Germinal center (tissue), 1 donor: Measurements from ENCODE around the gene CLDND1.

Experiments used
- DNase-seq: peaks from one replicate; pipeline ENCODE4 v3.0.0; 2012; ENCODE audit warnings: mixed read lengths, low spot score

The CLDND1 gene

DNA sequence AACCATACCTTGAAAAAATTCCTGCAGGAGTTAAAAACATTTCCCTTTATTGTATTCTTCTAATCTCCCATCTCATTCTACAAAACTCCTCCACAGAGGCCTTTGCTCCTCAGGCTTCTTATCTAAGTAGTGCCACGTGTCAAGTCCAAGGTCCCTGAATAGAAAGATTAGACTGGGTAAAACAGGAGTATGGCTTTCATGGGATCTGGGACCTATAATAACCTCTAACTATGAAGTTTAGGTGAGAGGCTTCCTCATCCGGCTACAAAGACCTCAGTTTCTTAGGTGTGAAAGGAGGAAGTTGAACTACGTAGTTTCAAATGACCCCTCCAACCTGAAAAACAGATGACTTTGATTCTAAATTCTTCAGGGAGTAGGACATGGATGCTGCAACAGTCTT, 29.1 kb upstream of the CLDND1 start:
- DNase-seq: no peak

- no peak for DNase-seq
Observed at GRCh38 chr3:98551236-98551635, 28.5 kb upstream of the CLDND1 start.

DNA sequence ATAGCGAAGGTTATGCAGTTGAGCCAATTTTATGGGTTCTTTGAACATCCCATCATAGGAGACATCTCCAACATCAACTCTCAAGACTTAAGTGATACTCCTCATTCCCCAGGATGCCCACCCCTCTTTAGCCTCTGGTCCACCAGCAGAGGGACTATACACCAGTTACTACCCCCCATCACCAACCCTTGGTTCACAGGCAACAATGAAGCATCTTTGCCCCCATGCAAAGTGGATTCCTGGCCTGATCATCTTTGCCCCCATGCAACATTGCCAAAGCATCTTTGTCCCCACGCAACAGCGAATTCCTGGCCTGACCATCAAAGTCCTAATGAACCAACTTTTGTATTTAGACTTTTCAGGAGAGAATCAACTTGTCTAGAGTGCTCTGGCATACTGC, 28.1 kb upstream of the CLDND1 start:
- no peak for DNase-seq

DNA sequence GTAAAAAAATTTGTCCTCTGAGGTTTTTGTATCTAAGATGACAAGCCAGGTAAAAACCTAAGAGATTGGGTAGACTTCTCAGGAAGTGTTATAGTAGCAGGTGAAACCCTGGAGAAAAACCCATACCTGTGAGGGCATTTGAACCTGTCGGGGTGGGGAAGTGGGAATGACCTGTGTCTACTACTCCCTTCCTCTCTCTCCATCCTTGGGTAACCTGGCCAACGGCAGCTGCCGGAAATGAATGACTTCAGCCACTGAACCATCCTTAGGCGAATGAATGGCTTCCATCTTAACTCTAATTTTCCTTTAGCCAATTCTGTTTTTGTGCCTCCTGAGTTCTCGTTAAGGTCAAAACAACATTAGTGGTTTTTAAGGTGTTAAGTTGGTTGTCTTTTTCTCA, 25.8 kb upstream of the CLDND1 start:
- no peak for DNase-seq

GRCh38 chr3:98545940-98546339, 23.2 kb upstream of the CLDND1 start:
- DNase-seq: no peak

DNA sequence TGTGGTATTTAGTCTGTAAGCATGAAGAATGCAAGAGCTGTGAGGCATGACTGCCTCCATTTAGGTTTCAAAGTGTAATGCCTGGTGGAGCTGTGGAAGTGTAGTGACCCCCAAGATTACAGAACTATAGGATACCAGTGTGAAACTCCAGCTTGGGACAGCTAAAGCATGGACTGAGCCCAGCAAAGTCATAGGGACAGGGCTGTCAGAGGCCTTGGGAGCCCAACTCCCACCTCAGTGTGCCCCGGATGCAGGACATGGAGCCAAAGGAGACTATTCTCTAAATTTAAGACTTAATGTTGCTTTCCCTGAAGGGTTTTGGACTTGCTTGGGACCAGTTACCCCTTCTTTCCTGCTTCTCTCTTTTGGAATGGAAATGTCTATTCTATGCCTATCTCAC, 19.9 kb upstream of the CLDND1 start:
- DNase-seq: no peak

GRCh38 chr3:98541695-98542094, 19.0 kb upstream of the CLDND1 start:
- DNase-seq: no peak

DNA sequence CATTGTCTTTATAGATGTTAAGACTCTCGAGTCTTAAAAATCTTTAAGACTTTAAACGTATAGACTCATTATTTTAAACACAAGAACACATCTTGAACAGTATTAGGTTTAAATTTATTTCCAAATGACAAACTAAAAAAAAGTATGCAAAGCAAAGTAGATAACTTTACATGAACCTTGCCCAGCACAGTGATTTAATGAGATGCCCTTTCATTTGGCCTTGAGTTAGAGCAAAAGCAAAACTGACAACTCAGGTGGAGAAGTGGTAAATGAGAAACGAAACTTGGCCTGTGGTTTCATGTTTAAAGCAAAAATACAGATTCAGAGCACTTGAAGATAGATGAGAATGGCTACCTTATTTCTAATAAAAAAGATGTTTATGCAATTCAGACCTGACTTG, 17.6 kb upstream of the CLDND1 start:
- DNase-seq: peak; percentile 52

DNA sequence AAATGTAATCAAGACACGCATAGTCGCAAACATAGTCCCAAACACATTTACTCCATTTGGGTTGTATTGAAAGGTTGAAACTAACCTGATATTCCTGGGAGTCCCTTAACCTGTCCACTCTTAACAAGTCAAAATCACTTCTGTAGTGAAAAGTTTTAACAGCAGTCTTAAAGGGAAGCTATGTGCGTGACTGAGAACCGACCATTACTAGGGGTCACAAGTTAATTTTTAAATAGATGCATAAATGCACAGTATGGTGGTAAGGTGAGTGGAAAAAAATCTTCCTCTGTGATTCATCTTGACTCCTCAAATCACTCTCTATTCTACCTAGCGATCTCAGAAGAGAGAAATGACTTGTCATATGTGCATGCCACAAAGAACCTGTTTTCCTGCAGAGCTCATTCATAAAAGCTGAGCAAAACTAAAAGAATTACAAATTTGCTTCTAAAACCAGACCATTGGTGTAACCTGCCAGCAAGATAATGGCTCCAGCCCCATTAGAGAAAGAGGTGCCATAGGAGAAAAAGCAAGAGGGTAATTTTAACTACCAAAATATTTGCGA, 13.8 kb upstream of the CLDND1 start:
- DNase-seq: no peak

GRCh38 chr3:98534734-98535133, 12.0 kb upstream of the CLDND1 start:
- no peak for DNase-seq

- no peak for DNase-seq
Observed at GRCh38 chr3:98534168-98534567, 11.5 kb upstream of the CLDND1 start.

- no peak for DNase-seq
Observed at GRCh38 chr3:98532709-98533571, 10.2 kb upstream of the CLDND1 start.

DNA sequence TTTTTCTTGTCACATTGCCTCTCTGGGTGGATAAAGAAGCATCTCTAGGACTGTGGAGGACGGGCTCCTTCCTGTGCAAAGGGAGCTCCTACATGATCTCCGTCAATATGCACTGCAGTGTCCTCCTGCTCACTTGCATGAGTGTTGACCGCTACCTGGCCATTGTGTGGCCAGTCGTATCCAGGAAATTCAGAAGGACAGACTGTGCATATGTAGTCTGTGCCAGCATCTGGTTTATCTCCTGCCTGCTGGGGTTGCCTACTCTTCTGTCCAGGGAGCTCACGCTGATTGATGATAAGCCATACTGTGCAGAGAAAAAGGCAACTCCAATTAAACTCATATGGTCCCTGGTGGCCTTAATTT, 9.6 kb upstream of the CLDND1 start:
- no peak for DNase-seq

- DNase-seq: no peak
Observed at GRCh38 chr3:98531622-98532274, 9.0 kb upstream of the CLDND1 start, which contains the start of gene GPR15. GPR15 (plus strand) TSS chr3:98531978; CDS start chr3:98532034, 56 bp downstream.

GRCh38 chr3:98530676-98531075, 8.0 kb upstream of the CLDND1 start:
- no peak for DNase-seq

- no peak for DNase-seq
Observed at GRCh38 chr3:98529856-98530459, 7.3 kb upstream of the CLDND1 start.

DNA sequence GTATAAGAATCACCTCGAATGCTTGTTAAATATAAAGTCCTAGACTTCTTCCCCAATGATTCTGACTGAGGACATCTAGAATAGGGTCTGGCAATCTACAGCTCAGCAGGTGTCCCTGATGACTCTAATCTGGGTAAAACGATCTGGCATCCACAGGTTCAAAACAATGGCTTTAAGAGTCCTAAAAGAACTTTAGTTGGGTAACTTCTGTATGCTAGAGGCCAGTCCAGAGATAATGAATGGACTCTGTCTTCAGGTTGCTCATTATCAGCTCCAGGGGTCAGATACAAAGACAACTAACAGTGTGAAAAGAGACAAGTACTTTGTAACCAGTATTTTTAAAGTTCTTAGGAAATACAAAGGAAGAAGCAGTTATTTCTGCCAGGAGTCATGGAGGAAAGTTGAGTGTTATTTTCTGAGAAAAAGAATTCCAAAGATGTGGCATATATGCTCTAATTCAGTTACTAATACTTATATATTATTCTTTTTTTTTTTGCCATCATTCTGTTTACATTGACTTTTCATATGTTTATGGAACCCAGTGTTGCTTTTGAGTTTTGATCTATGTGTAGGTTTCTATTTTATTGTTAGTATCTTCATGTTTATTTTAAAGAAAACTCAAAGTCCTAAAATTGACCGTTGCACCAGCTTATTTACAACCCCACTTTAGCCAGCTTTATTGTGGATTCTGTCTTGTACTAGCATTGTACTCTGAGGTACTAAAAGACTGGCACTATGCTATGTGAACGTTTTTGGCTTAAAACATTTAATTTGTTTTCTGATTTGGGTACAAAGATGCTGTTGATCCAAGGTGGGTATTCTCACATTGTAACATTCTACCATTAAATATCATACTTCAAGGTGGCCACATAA, 6.0 kb upstream of the CLDND1 start:
- no peak for DNase-seq

DNA sequence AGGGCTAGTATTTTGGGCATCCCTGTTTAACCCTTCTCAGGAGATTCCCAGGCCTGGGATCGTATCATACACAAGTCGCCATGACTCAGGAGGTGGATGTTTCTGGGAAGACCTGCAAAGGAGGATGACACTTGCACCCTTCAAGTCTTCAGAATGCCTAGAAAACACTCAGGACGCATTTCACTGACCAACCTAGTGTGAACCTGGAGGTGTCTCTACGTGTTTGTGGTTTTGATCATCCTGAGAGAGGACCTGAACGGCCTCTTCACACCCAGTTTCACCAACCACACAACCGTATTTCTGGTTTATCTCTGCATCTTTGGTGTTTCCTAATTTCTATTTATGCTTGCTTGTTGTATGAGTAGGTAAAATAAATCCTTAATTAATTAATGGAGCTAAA, 2.8 kb upstream of the CLDND1 start:
- no peak for DNase-seq

- DNase-seq: peak; percentile 18
Observed at GRCh38 chr3:98521897-98522543, 682 bp downstream of the CLDND1 start.

DNA sequence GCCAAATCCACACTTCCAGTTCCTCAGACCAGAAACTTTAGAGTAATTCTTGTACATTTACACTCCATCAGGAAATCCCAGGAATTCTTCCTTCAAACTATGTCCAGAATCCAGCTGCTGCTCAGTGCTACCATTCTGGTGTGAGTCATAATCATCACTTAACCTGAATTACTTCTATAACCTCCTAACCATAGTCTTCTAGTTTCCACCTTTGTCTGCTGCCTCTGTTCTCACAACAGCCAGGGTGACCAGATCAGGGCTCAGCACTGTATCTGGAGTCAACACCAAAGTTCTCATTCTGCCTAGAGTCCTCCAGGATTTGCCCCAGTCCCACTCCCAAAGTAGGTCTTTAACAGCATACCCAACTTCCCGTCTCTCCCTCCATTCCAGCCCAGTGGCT, 3.4 kb downstream of the CLDND1 start:
- no peak for DNase-seq

DNA sequence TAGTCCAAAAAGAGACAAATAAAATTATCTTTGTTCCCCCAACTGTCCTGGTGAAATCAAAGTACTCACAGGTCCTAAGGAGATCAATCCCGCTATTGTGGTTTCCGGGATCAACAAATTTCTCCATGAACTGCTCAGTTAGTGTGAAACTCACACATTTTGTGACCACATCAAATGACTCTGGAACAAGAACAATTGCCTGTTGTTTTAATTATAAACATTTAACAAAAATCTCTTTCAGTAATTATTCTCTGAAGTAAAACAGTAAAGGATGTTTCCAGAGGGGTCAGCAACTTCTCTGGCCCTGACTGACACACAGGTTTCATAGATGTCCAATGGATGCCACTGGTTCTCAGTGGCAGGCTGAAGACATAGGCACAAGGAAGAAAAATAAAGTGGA, 3.9 kb downstream of the CLDND1 start:
- no peak for DNase-seq
